ENCODE data around the gene CFAP58.

The CFAP58 gene

GRCh38 chr10:104472957-104473745, 119.5 kb downstream of the CFAP58 start:
- H3K4me3 ChIP-seq (replicated peaks in 1 of 2; ENCODE audit: low read depth in 2 of 2, low read length in 2 of 2), result no peak overlapping the region
- no peak for TF ChIP-seq CTCF (IDR thresholded peaks at IDR 0.05; ENCODE audit: low read depth, low read length)
- no peak for DNase-seq (ENCODE audit: low read depth in 2 of 2)

GRCh38 chr10:104478380-104478779, 124.7 kb downstream of the CFAP58 start:
- no peak for TF ChIP-seq CTCF (IDR thresholded peaks at IDR 0.05; ENCODE audit: low read depth, low read length)
- DNase-seq (ENCODE audit: low read depth in 2 of 2), result no peak
- H3K4me3 ChIP-seq (replicated peaks in 1 of 2; ENCODE audit: low read depth in 2 of 2, low read length in 2 of 2), result no peak overlapping the region

- no peak overlapping the region for H3K4me3 ChIP-seq (replicated peaks in 1 of 2; ENCODE audit: low read depth in 2 of 2, low read length in 2 of 2)
- no peak for TF ChIP-seq CTCF (IDR thresholded peaks at IDR 0.05; ENCODE audit: low read depth, low read length)
Measured at GRCh38 chr10:104479906-104480593, 126.4 kb downstream of the CFAP58 start.

GRCh38 chr10:104480797-104481196, 127.2 kb downstream of the CFAP58 start:
- no peak for DNase-seq (ENCODE audit: low read depth in 2 of 2)
- no peak overlapping the region for H3K4me3 ChIP-seq (replicated peaks in 1 of 2; ENCODE audit: low read depth in 2 of 2, low read length in 2 of 2)
- no peak for TF ChIP-seq CTCF (IDR thresholded peaks at IDR 0.05; ENCODE audit: low read depth, low read length)

More at GRCh38 chr10:104479906-104480593, 126.4 kb downstream of the CFAP58 start:
- peak in 1 of 2 donors; percentile 3 for DNase-seq (ENCODE audit: low read depth in 2 of 2)

- no peak for TF ChIP-seq CTCF (IDR thresholded peaks at IDR 0.05; ENCODE audit: low read depth, low read length)
- no peak for DNase-seq (ENCODE audit: low read depth in 2 of 2)
- no peak overlapping the region for H3K4me3 ChIP-seq (replicated peaks in 1 of 2; ENCODE audit: low read depth in 2 of 2, low read length in 2 of 2)
Measured at GRCh38 chr10:104483582-104483981, 129.9 kb downstream of the CFAP58 start.

GRCh38 chr10:104485632-104486031, 132.0 kb downstream of the CFAP58 start:
- DNase-seq (ENCODE audit: low read depth in 2 of 2), result no peak
- no peak overlapping the region for H3K4me3 ChIP-seq (replicated peaks in 1 of 2; ENCODE audit: low read depth in 2 of 2, low read length in 2 of 2)
- peak; percentile 11 for TF ChIP-seq CTCF (IDR thresholded peaks at IDR 0.05; ENCODE audit: low read depth, low read length)

All from cardiac fibroblast (primary cell).